SW480 (cell line): ENCODE data around the gene WWP2.

Source experiments
- DNase-seq: peaks from one replicate; pipeline ENCODE4 v3.0.0-alpha.2; 2016; ENCODE audit warnings: low spot score

Gene WWP2

GRCh38 chr16:69890114-69890891 lies 128.2 kb downstream of the WWP2 start:
- DNase-seq: no peak

GRCh38 chr16:69890892-69891282 lies 128.8 kb downstream of the WWP2 start:
- no peak for DNase-seq

- no peak for DNase-seq
Measured at GRCh38 chr16:69892378-69892777, 130.2 kb downstream of the WWP2 start.

- no peak for DNase-seq
Measured at GRCh38 chr16:69893106-69893505, 131.0 kb downstream of the WWP2 start.

DNA sequence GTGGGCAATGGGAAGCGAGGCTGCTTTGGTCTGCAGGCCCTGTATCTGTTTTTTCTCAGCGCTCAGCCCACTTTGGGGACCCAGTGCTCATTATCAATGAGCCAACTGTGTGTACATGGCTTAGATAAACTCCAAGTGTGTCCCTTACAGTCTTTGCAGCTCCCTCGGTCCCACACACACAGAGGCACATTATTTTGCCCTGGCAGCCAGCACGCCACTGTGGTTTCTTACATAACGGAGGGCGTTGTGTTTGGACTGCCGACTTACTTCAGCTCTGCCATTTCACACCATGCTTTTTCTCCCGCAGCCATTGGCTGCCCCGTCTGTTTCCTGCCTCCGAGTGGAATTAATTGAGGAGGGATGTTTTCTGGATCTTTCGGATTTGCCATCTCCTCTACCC lies 132.5 kb downstream of the WWP2 start:
- DNase-seq: no peak

GRCh38 chr16:69903865-69904415 lies 141.8 kb downstream of the WWP2 start:
- no peak for DNase-seq

DNA sequence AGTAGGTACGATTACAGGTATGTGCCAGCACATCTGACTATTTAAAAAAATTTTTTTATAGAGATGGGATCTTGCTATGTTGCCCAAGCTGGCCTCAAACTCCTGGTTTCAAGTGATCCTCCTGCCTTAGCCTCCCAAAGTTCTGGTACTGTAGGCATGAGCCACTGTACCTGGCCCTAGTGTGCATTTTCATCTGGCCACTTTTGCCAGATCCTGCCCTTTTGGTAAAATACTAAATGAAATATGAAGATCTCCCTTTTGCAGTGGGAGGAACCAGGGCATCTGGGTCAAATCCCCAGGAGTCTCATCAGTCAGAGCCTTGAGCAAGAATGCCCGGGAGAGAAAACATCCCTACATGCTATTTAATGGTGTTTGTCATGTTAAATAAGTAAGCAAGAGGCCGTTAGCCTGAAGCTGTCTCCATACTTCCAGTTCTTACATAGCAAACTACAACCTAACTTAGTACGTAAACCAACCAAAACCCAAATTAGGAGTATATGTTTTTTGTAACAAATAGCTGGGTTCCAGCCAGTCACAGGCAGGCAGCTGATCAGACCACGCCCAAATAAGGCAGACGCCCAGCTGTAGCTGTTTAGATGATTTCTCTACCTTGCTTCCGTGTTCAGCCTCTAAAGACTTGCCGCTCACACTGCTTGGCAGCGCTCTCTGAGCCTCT lies 142.5 kb downstream of the WWP2 start:
- DNase-seq: no peak

- DNase-seq: no peak
Measured at GRCh38 chr16:69905171-69905555, 143.0 kb downstream of the WWP2 start.

DNA sequence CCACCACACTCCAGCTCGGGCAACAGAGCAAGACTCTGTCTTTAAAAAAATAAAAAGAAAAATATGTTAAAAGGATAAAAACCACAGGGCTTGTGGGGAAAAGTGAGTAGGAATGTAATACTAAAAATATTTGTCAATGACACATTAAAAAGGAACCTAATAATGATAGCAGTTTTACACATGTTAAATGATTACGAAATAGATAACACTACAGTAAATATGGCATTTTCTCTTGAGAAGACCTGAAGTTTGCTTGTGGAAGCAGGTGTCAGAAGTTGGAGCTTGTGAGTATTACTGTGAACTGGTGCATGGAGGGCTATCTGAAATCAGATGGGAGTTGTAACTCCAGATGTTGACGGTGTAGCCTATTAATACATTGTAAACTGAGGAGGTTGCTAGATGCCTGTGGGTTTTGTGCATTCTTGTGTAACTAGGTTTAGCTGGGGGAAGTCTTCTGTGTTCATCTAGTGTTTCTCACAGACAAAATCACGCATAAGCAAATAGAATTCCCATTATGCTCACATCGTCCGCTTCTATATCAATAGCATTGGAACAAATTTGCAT lies 144.8 kb downstream of the WWP2 start:
- DNase-seq: no peak

- DNase-seq: no peak
Measured at GRCh38 chr16:69909043-69909442, 146.9 kb downstream of the WWP2 start.

DNA sequence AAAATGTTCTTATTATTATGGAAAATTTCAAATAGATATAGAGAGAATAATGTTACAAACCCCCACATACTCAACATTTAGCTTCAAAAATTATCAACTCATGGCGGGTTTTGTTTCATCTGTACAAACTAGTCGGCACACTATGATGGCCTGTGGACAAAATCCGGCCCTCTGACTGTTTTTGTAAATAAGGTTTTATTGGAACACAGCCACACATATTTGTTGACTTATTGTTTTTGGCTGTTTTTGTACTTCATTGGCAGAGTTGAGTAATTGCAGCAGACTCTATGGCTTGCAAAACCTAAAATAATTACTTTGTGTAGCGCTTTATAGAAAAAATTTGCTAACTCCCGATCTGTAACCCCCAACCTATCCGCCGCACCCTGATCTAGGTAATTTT lies 147.6 kb downstream of the WWP2 start:
- DNase-seq: no peak

DNA sequence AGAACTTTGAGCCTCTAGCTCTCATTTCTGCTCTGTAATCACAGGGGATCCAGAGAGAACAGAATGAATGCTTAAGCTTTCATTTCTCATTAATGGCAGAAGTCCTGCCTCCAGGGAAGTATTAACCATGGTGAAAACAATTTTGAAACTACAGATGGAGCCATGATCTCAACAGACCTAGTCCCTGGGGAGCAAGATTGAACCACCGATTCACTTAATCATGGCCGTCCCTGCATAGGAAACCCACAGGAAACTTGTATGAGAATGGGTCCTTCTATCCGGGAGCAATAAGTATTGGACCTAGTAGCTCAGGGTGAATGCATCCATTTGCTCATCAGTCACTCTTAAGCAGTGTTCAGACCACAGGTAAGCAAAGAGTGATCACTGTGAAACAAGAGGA lies 148.8 kb downstream of the WWP2 start:
- DNase-seq: no peak

GRCh38 chr16:69916462-69916861 lies 154.3 kb downstream of the WWP2 start:
- no peak for DNase-seq

DNA sequence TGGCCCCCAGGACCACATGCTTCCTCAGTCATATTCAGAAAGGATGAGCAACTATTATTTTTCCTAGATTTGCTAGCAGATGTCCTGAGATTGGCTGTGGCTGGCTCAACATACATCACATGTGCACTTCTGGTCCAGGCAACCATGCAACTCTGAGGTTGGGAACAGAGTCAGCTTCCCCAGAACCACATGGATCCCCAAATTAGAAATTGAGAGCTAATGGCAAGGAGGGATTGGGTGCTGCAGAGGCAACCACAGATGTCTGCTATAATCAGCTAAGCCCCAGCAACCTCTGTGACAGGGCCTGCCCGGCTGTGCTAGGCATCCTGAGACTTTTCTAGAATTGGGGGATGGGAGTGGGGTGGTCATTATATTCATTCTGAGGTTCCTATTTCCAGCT lies 155.2 kb downstream of the WWP2 start:
- DNase-seq: no peak

DNA sequence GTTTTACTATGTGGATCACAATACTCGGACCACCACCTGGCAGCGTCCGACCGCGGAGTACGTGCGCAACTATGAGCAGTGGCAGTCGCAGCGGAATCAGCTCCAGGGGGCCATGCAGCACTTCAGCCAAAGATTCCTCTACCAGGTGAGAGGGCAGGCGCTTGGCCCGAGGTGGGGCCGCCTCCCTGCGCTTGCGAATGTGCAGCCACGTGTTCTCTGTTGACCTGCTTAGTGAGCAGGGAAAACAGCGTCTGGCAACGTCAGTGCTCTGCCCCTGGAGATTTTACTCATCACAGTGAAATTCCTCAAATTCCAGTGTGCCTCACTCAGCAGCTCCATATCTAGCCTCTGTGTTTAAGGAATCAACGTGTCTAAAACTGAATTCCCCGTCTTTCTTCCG lies 155.6 kb downstream of the WWP2 start:
- DNase-seq: no peak

- DNase-seq: no peak
Measured at GRCh38 chr16:69918241-69918640, 156.1 kb downstream of the WWP2 start.

- no peak for DNase-seq
Measured at GRCh38 chr16:69921127-69921526, 159.0 kb downstream of the WWP2 start.

DNA sequence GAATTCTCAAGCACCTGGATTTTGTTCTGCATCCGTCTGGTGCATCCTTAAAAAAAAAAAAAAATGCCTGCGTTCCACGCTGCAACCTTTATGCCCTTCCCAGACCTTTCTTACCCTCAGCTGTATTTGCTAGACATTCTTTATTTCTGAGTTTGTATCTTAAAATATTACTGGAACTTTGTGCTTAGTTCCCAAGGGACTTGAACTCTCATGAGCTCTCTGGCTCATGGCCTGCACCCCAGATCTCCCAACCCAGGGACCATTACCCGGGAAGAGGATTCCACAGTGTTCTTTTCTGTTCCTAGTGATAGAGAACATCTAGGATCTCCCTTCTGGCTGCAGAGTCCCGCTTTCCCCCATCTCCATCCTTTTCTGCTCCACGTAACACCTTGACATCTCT lies 160.1 kb downstream of the WWP2 start:
- no peak for DNase-seq

GRCh38 chr16:69924041-69924775 lies 162.1 kb downstream of the WWP2 start:
- no peak for DNase-seq

DNA sequence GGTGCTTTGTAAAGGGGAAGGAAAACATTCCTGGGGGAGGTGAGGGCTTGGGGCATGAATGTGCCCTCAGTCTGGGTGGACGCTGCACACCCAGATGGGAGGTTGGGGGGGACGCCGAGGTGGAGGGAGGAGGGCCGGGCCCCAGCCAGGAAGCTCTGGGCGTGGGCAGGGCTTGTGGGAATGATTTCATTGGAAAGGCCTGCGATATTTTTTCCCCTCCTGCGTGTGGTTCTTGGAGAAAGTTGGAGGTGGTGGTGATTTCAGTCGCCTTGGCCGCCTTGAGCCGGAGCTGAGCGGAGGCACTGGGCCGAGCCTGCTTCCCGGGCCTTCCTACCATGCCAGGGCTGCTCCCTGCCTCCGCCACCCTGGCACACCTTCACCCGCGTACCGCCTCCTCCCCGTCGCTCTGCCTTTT lies 162.7 kb downstream of the WWP2 start:
- DNase-seq: no peak

- no peak for DNase-seq
Measured at GRCh38 chr16:69925311-69925710, 163.2 kb downstream of the WWP2 start.

DNA sequence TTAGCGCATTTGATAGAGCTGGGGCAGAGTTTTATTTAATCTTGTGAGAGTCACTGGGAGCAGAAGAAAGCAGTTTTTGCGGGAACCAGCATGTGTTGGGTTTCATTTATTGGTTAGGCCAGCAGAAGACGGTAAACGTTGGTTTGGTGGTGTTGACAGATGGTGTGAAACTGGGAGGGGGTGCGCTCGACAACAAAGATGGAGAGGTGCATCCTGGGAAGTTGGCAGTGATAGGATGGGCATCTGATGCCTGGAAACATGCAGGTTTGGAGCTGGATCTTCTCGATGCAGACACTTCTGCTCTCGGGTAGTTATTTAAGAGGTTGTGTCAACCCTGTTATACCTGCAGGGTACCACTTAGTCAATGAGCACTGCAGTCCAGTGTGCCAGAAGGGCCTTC lies 164.1 kb downstream of the WWP2 start:
- DNase-seq: no peak
